HEK293 (cell line): ENCODE measurements around the gene SMIM38.

ENCODE experiments used
- CTCF ChIA-PET: fragments of 350-600 bp; formaldehyde crosslinking; extraction: SDS; loops from one replicate; lab custom pipeline; 2021; ENCODE audit warnings: antibody characterized with exemption; lab: Yijun Ruan, JAX
- POLR2A ChIA-PET: fragments of 300-600 bp; formaldehyde crosslinking; extraction: SDS; loops from one replicate; lab custom pipeline; 2020; ENCODE audit warnings: antibody characterized with exemption, inconsistent platforms; lab: Yijun Ruan, JAX
- H3K27ac ChIP-seq: fragments of 200-500 bp; sonication (Bioruptor generic); 2 replicates; pipeline ENCODE4 v1.5.1; 2014; ENCODE audit warnings: low read depth, low read length, control low read depth, inconsistent platforms; ENCODE audit errors: extremely low read depth
- H3K36me3 ChIP-seq, 2 experiments: fragments of 200-500 bp in 1 of 2; sonication (Bioruptor generic) in 1 of 2; 1 replicate in 1 of 2; 2 replicates in 1 of 2; pipeline ENCODE4 v1.5.1; 2014 to 2017; ENCODE audit warnings: inconsistent platforms in 2 of 2, low read length in 2 of 2; ENCODE audit not compliant: control insufficient read depth in 2 of 2, insufficient read depth in 1 of 2
- H3K4me1 ChIP-seq: fragments of 200-500 bp; sonication (Bioruptor generic); 2 replicates; pipeline ENCODE4 v1.5.1; 2014; ENCODE audit warnings: mild to moderate bottlenecking, low read length, inconsistent platforms; ENCODE audit not compliant: control insufficient read depth, insufficient read depth
- H3K4me3 ChIP-seq: 2 replicates; pipeline ENCODE4 v1.5.1; 2011; ENCODE audit warnings: low read depth, mild to moderate bottlenecking, control low read depth, low read length, moderate library complexity
- H3K9me3 ChIP-seq: fragments of 200-500 bp; sonication (Bioruptor generic); 2 replicates; pipeline ENCODE4 v1.5.1; 2014; ENCODE audit warnings: low read depth, low read length, inconsistent platforms; ENCODE audit not compliant: control insufficient read depth, insufficient read depth
- BCL11A ChIP-seq: fragments of 450-650 bp; formaldehyde crosslinking; IDR thresholded peaks from 2 replicates; pipeline ENCODE4 v1.5.1; 2016; ENCODE audit warnings: low read depth, missing biosample characterization, missing genetic modification characterization
- HOXC10 ChIP-seq: sonication (generic); formaldehyde crosslinking; IDR thresholded peaks from 2 replicates; pipeline ENCODE4 v1.8.1; 2023; ENCODE audit warnings: mild to moderate bottlenecking, missing genetic modification reagents
- KLF10 ChIP-seq: fragments of 450-650 bp; IDR thresholded peaks from 2 replicates; pipeline ENCODE4 v1.5.1; 2018; ENCODE audit warnings: missing biosample characterization, mild to moderate bottlenecking, missing genetic modification characterization
- KLF9 ChIP-seq: fragments of 450-650 bp; formaldehyde crosslinking; IDR thresholded peaks from 2 replicates; pipeline ENCODE4 v1.5.1; 2016; ENCODE audit warnings: missing biosample characterization, missing genetic modification characterization, low read depth
- PRDM6 ChIP-seq: fragments of 450-650 bp; formaldehyde crosslinking; IDR thresholded peaks from 2 replicates; pipeline ENCODE4 v1.5.1; 2017; ENCODE audit warnings: missing biosample characterization, missing genetic modification characterization
- SETDB1 ChIP-seq: IDR thresholded peaks from one replicate; pipeline ENCODE4 v1.6.1; 2017; ENCODE audit warnings: mild to moderate bottlenecking, low read length, moderate library complexity, mixed read lengths; ENCODE audit not compliant: insufficient read length
- ZBTB11 ChIP-seq: fragments of 450-650 bp; formaldehyde crosslinking; conservative IDR thresholded peaks from 2 replicates; pipeline ENCODE4 v1.5.1; 2016; ENCODE audit warnings: low read depth, missing biosample characterization, missing genetic modification characterization
- ZEB2 ChIP-seq: fragments of 450-650 bp; formaldehyde crosslinking; IDR thresholded peaks from 2 replicates; pipeline ENCODE4 v1.5.1; 2016; ENCODE audit warnings: missing biosample characterization, missing genetic modification characterization
- ZNF10 ChIP-seq: fragments of 450-650 bp; formaldehyde crosslinking; IDR thresholded peaks from 2 replicates; pipeline ENCODE4 v1.5.1; 2017; ENCODE audit warnings: missing biosample characterization, missing genetic modification characterization
- ZNF114 ChIP-seq: fragments of 450-650 bp; formaldehyde crosslinking; IDR thresholded peaks from 2 replicates; pipeline ENCODE4 v1.5.0; 2017; ENCODE audit warnings: missing biosample characterization, missing genetic modification characterization
- ZNF157 ChIP-seq: fragments of 450-650 bp; formaldehyde crosslinking; IDR thresholded peaks from 2 replicates; pipeline ENCODE4 v1.5.1; 2016; ENCODE audit warnings: missing biosample characterization, missing genetic modification characterization
- ZNF174 ChIP-seq: fragments of 450-650 bp; formaldehyde crosslinking; IDR thresholded peaks from 2 replicates; pipeline ENCODE4 v1.5.0; 2017; ENCODE audit warnings: missing biosample characterization, mild to moderate bottlenecking, missing genetic modification characterization
- ZNF18 ChIP-seq: fragments of 450-650 bp; formaldehyde crosslinking; IDR thresholded peaks from 2 replicates; pipeline ENCODE4 v1.5.1; 2016; ENCODE audit warnings: missing biosample characterization, missing genetic modification characterization
- ZNF223 ChIP-seq: fragments of 450-650 bp; formaldehyde crosslinking; IDR thresholded peaks from 2 replicates; pipeline ENCODE4 v1.5.1; 2016; ENCODE audit warnings: missing biosample characterization, missing genetic modification characterization
- ZNF239 ChIP-seq: fragments of 450-650 bp; formaldehyde crosslinking; IDR thresholded peaks from 2 replicates; pipeline ENCODE4 v1.5.1; 2016; ENCODE audit warnings: missing biosample characterization, missing genetic modification characterization
- ZNF324 ChIP-seq: fragments of 450-650 bp; formaldehyde crosslinking; IDR thresholded peaks from 2 replicates; pipeline ENCODE4 v1.5.1; 2016; ENCODE audit warnings: missing biosample characterization, missing genetic modification characterization
- ZNF354C ChIP-seq: fragments of 450-650 bp; formaldehyde crosslinking; IDR thresholded peaks from 2 replicates; pipeline ENCODE4 v1.5.1; 2016; ENCODE audit warnings: missing biosample characterization, missing genetic modification characterization, low read depth, borderline replicate concordance
- ZNF433 ChIP-seq: fragments of 450-650 bp; formaldehyde crosslinking; IDR thresholded peaks from 2 replicates; pipeline ENCODE4 v1.5.1; 2016; ENCODE audit warnings: missing biosample characterization, missing genetic modification characterization, low read depth
- ZNF48 ChIP-seq: fragments of 450-650 bp; formaldehyde crosslinking; IDR thresholded peaks from 2 replicates; pipeline ENCODE4 v1.5.1; 2016; ENCODE audit warnings: missing biosample characterization, missing genetic modification characterization
- ZNF600 ChIP-seq: fragments of 450-650 bp; formaldehyde crosslinking; IDR thresholded peaks from 2 replicates; pipeline ENCODE4 v1.5.1; 2016; ENCODE audit warnings: missing biosample characterization, missing genetic modification characterization
- ZNF621 ChIP-seq: fragments of 450-650 bp; formaldehyde crosslinking; IDR thresholded peaks from 2 replicates; pipeline ENCODE4 v1.5.1; 2017; ENCODE audit warnings: missing biosample characterization, missing genetic modification characterization
- ZNF645 ChIP-seq: fragments of 450-650 bp; formaldehyde crosslinking; IDR thresholded peaks from 2 replicates; pipeline ENCODE4; 2016; ENCODE audit warnings: missing biosample characterization, missing genetic modification characterization
- ZNF660 ChIP-seq: fragments of 450-650 bp; IDR thresholded peaks from 2 replicates; pipeline ENCODE4 v1.5.1; 2018; ENCODE audit warnings: missing biosample characterization, mild to moderate bottlenecking, missing genetic modification characterization
- ZNF677 ChIP-seq: fragments of 450-650 bp; IDR thresholded peaks from 2 replicates; pipeline ENCODE4 v1.5.0; 2018; ENCODE audit warnings: missing biosample characterization, mild to moderate bottlenecking, missing genetic modification characterization, moderate library complexity

Gene SMIM38

GRCh38 chr11:69159150-69159852, 3.6 kb downstream of the SMIM38 start:
- no peak for TF ChIP-seq PRDM6 (tag by site-specific recombination)
- TF ChIP-seq ZNF114 (tag by site-specific recombination) = no peak
- no peak for TF ChIP-seq BCL11A (tag by site-specific recombination)
- TF ChIP-seq ZNF223 (tag by site-specific recombination) = no peak
- no peak for TF ChIP-seq KLF10 (tag by site-specific recombination)
- no peak for TF ChIP-seq ZNF48 (tag by site-specific recombination)
- no peak for TF ChIP-seq ZNF621
- no peak for TF ChIP-seq ZNF677 (tag by site-specific recombination)
- no peak for TF ChIP-seq ZNF600 (tag by site-specific recombination)
- no peak for TF ChIP-seq SETDB1
- no peak for TF ChIP-seq ZNF645 (tag by site-specific recombination)
- TF ChIP-seq ZNF174 (tag by site-specific recombination) = no peak
- Histone ChIP-seq H3K36me3 (no peaks in the 10 kb centered on the region), H3K9me3 (no peaks in the 10 kb centered on the region), H3K4me3 (no peak overlapping the region), H3K27ac (no peak overlapping the region), H3K4me1 (no peaks in the 10 kb centered on the region)
- POLR2A ChIA-PET = interaction anchor here (0.7 kb wide), 2 partner anchors 16 to 125 kb away, joined by 4 read pairs; no protein-coding TSS in a partner anchor
- CTCF ChIA-PET = no interaction called here

GRCh38 chr11:69160296-69161116, 4.8 kb downstream of the SMIM38 start:
- CTCF ChIA-PET = interaction anchor here (0.6 to 1.1 kb wide), 2 partner anchors 28 to 29 kb away, joined by 4 to 6 read pairs; no protein-coding TSS in a partner anchor
- no peak overlapping the region for H3K27ac ChIP-seq
- POLR2A ChIA-PET = no interaction called here
- no peaks in the 10 kb centered on the region for H3K4me1 ChIP-seq
- no peaks in the 10 kb centered on the region for H3K9me3 ChIP-seq
- no peaks in the 10 kb centered on the region for H3K36me3 ChIP-seq
- H3K4me3 ChIP-seq = no peak overlapping the region
- TF ChIP-seq ZNF660 (tag by site-specific recombination) (no peak), ZNF239 (no peak), ZNF10 (tag by site-specific recombination) (no peak), ZEB2 (tag by site-specific recombination) (no peak)

- CTCF ChIA-PET = interaction anchor here (1.1 kb wide), 1 partner anchor 30 kb away, joined by 4 read pairs; no protein-coding TSS in a partner anchor
- TF ChIP-seq ZNF324 (no peak), ZNF433 (tag by site-specific recombination) (no peak), ZNF18 (tag by site-specific recombination) (no peak), ZBTB11 (no peak), HOXC10 (CRISPR knock-in tag) (no peak), ZNF157 (no peak), ZNF239 (no peak), KLF9 (no peak), ZNF660 (tag by site-specific recombination) (no peak), ZNF354C (tag by site-specific recombination) (no peak)
These were observed 5.3 kb downstream of the SMIM38 start for GRCh38 chr11:69161117-69161407.

More at GRCh38 chr11:69161117-69161407, 5.3 kb downstream of the SMIM38 start:
- H3K36me3 ChIP-seq = no peaks in the 10 kb centered on the region
- H3K9me3 ChIP-seq = no peaks in the 10 kb centered on the region
- H3K4me3 ChIP-seq = no peak overlapping the region
- POLR2A ChIA-PET = no interaction called here
- no peak overlapping the region for H3K27ac ChIP-seq
- no peaks in the 10 kb centered on the region for H3K4me1 ChIP-seq
